T-helper 17 cell (primary cell): ENCODE results near the gene CNGB1. TPM values are rescaled to one million over a fixed set of nuclear protein-coding genes. Genes with fewer than 3 reads are reported as not detected.

Experiments used
- ATAC-seq: fragments of 150-1000 bp; cut with Tn5 transposase; 2 replicates; pipeline ENCODE4 v1.10.0; 2021; ENCODE audit warnings: mild to moderate bottlenecking, moderate library complexity
- DNase-seq, 3 donors: peaks; one replicate each; pipeline versions ENCODE4 v3.0.0 to v3.0.0-alpha.2; 2020 to 2021
- H3K9me3 ChIP-seq: one replicate; pipeline ENCODE4 v1.7.0; 2013; ENCODE audit warnings: low read length, mild to moderate bottlenecking; ENCODE audit not compliant: control insufficient read depth, poor library complexity, severe bottlenecking
- H3K27ac Mint-ChIP-seq: one replicate; pipeline ENCODE4 v1.8.0; 2022; ENCODE audit warnings: mild to moderate bottlenecking, moderate library complexity, mixed read lengths
- H3K27me3 Mint-ChIP-seq: one replicate; pipeline ENCODE4 v1.8.0; 2022; ENCODE audit warnings: mixed read lengths
- H3K36me3 Mint-ChIP-seq: one replicate; pipeline ENCODE4 v1.8.0; 2022; ENCODE audit warnings: low read depth, mixed read lengths
- H3K4me1 Mint-ChIP-seq: one replicate; pipeline ENCODE4 v1.8.0; 2022; ENCODE audit warnings: mild to moderate bottlenecking, mixed read lengths
- H3K4me3 Mint-ChIP-seq: one replicate; pipeline ENCODE4 v1.8.0; 2022; ENCODE audit warnings: mild to moderate bottlenecking, moderate library complexity, mixed read lengths
- total RNA-seq, 4 donors: library from RNA in 2 of 4; stranded (reverse) in 2 of 4; gene quantifications; one replicate each; pipeline ENCODE4 v1.2.3 and lab custom pipeline; 2022 to 2026

Gene CNGB1
- total RNA-seq, 2 donors from 2014 or later, result not detected

- Mint-ChIP-seq H3K4me3 (no peak overlapping the region), H3K36me3 (peaks cover 3% of the 10 kb centered on the region), H3K4me1 (peaks cover 14% of the 10 kb centered on the region), H3K27me3 (peaks cover 33% of the 10 kb centered on the region), H3K27ac (peak overlapping the region; percentile 92)
- no peak for ATAC-seq
- DNase-seq, result no peak
- H3K9me3 ChIP-seq, result no peaks in the 10 kb centered on the region
These were observed 76.4 kb downstream of the CNGB1 start for GRCh38 chr16:57894390-57895080.

GRCh38 chr16:57893559-57894389 lies 77.2 kb downstream of the CNGB1 start:
- Mint-ChIP-seq H3K27me3 (peaks cover 41% of the 10 kb centered on the region), H3K4me3 (no peak overlapping the region), H3K4me1 (peaks cover 14% of the 10 kb centered on the region), H3K27ac (peak overlapping the region; percentile 92), H3K36me3 (peaks cover 3% of the 10 kb centered on the region)
- no peak for ATAC-seq
- DNase-seq, result no peak
- no peaks in the 10 kb centered on the region for H3K9me3 ChIP-seq

- peaks cover 46% of the 10 kb centered on the region for H3K27me3 Mint-ChIP-seq
- ATAC-seq, result no peak
- H3K4me3 Mint-ChIP-seq, result no peak overlapping the region
- no peaks in the 10 kb centered on the region for H3K9me3 ChIP-seq
- no peak overlapping the region for H3K27ac Mint-ChIP-seq
- DNase-seq, result no peak
- H3K36me3 Mint-ChIP-seq, result peaks cover 3% of the 10 kb centered on the region
- H3K4me1 Mint-ChIP-seq, result peaks cover 14% of the 10 kb centered on the region
These were observed 77.7 kb downstream of the CNGB1 start for GRCh38 chr16:57893217-57893558.

- H3K27ac Mint-ChIP-seq, result no peak overlapping the region
- peaks cover 3% of the 10 kb centered on the region for H3K36me3 Mint-ChIP-seq
- no peak for ATAC-seq
- peaks cover 49% of the 10 kb centered on the region for H3K27me3 Mint-ChIP-seq
- DNase-seq, result no peak
- no peak overlapping the region for H3K4me3 Mint-ChIP-seq
- H3K4me1 Mint-ChIP-seq, result peaks cover 14% of the 10 kb centered on the region
- H3K9me3 ChIP-seq, result no peaks in the 10 kb centered on the region
These were observed 78.4 kb downstream of the CNGB1 start for GRCh38 chr16:57892447-57893096.

GRCh38 chr16:57892041-57892440 lies 78.9 kb downstream of the CNGB1 start:
- Mint-ChIP-seq H3K4me1 (peaks cover 14% of the 10 kb centered on the region), H3K36me3 (peaks cover 3% of the 10 kb centered on the region), H3K27me3 (peaks cover 53% of the 10 kb centered on the region), H3K4me3 (no peak overlapping the region), H3K27ac (no peak overlapping the region)
- H3K9me3 ChIP-seq, result no peaks in the 10 kb centered on the region
- DNase-seq, result no peak
- ATAC-seq, result no peak

GRCh38 chr16:57890752-57891111 lies 80.2 kb downstream of the CNGB1 start:
- no peak for ATAC-seq
- H3K4me3 Mint-ChIP-seq, result no peak overlapping the region
- no peak overlapping the region for H3K27ac Mint-ChIP-seq
- no peaks in the 10 kb centered on the region for H3K9me3 ChIP-seq
- peaks cover 3% of the 10 kb centered on the region for H3K36me3 Mint-ChIP-seq
- peaks cover 66% of the 10 kb centered on the region for H3K27me3 Mint-ChIP-seq
- no peak for DNase-seq
- H3K4me1 Mint-ChIP-seq, result peaks cover 14% of the 10 kb centered on the region

- DNase-seq, result no peak
- H3K36me3 Mint-ChIP-seq, result peaks cover 5% of the 10 kb centered on the region
- H3K4me1 Mint-ChIP-seq, result peaks cover 14% of the 10 kb centered on the region
These were observed 80.8 kb downstream of the CNGB1 start for GRCh38 chr16:57889960-57890751.

GRCh38 chr16:57889522-57889921 lies 81.4 kb downstream of the CNGB1 start:
- Mint-ChIP-seq H3K27ac (no peak overlapping the region), H3K27me3 (peaks cover 78% of the 10 kb centered on the region), H3K4me3 (no peak overlapping the region), H3K4me1 (peaks cover 10% of the 10 kb centered on the region), H3K36me3 (peaks cover 5% of the 10 kb centered on the region)
- H3K9me3 ChIP-seq, result no peaks in the 10 kb centered on the region
- no peak for DNase-seq
- no peak for ATAC-seq

More at GRCh38 chr16:57889960-57890751, 80.8 kb downstream of the CNGB1 start:
- no peak for ATAC-seq
- Mint-ChIP-seq H3K27ac (no peak overlapping the region), H3K27me3 (peaks cover 71% of the 10 kb centered on the region), H3K4me3 (no peak overlapping the region)
- no peaks in the 10 kb centered on the region for H3K9me3 ChIP-seq

- peaks cover 11% of the 10 kb centered on the region for H3K4me1 Mint-ChIP-seq
- H3K9me3 ChIP-seq, result no peaks in the 10 kb centered on the region
- ATAC-seq, result no peak
- H3K27ac Mint-ChIP-seq, result no peak overlapping the region
- H3K27me3 Mint-ChIP-seq, result peaks cover 81% of the 10 kb centered on the region
- H3K4me3 Mint-ChIP-seq, result no peak overlapping the region
- DNase-seq, result no peak
- peaks cover 5% of the 10 kb centered on the region for H3K36me3 Mint-ChIP-seq
These were observed 81.8 kb downstream of the CNGB1 start for GRCh38 chr16:57889111-57889510.

- no peak overlapping the region for H3K27ac Mint-ChIP-seq
- peaks cover 88% of the 10 kb centered on the region for H3K27me3 Mint-ChIP-seq
- ATAC-seq, result no peak
- H3K9me3 ChIP-seq, result no peaks in the 10 kb centered on the region
- H3K36me3 Mint-ChIP-seq, result peaks cover 5% of the 10 kb centered on the region
- H3K4me3 Mint-ChIP-seq, result no peak overlapping the region
- no peak for DNase-seq
- peaks cover 8% of the 10 kb centered on the region for H3K4me1 Mint-ChIP-seq
These were observed 82.8 kb downstream of the CNGB1 start for GRCh38 chr16:57888128-57888527.

GRCh38 chr16:57887711-57888110 lies 83.2 kb downstream of the CNGB1 start:
- H3K27ac Mint-ChIP-seq, result no peak overlapping the region

GRCh38 chr16:57886427-57886826 lies 84.5 kb downstream of the CNGB1 start:
- Mint-ChIP-seq H3K36me3 (peaks cover 2% of the 10 kb centered on the region), H3K27ac (no peak overlapping the region), H3K27me3 (peaks cover 87% of the 10 kb centered on the region), H3K4me3 (no peak overlapping the region), H3K4me1 (peaks cover 4% of the 10 kb centered on the region)
- ATAC-seq (no peak), DNase-seq (no peak)
- H3K9me3 ChIP-seq, result no peaks in the 10 kb centered on the region

More at GRCh38 chr16:57887711-57888110, 83.2 kb downstream of the CNGB1 start:
- peaks cover 88% of the 10 kb centered on the region for H3K27me3 Mint-ChIP-seq
- no peak overlapping the region for H3K4me3 Mint-ChIP-seq
- H3K36me3 Mint-ChIP-seq, result peaks cover 2% of the 10 kb centered on the region
- H3K9me3 ChIP-seq, result no peaks in the 10 kb centered on the region
- peaks cover 6% of the 10 kb centered on the region for H3K4me1 Mint-ChIP-seq
- no peak for ATAC-seq
- DNase-seq, result no peak

- H3K9me3 ChIP-seq, result no peaks in the 10 kb centered on the region
- ATAC-seq (no peak), DNase-seq (no peak)
- Mint-ChIP-seq H3K36me3 (peaks cover 2% of the 10 kb centered on the region), H3K27ac (no peak overlapping the region), H3K4me1 (peaks cover 4% of the 10 kb centered on the region), H3K4me3 (no peak overlapping the region), H3K27me3 (peaks cover 74% of the 10 kb centered on the region)
These were observed 86.2 kb downstream of the CNGB1 start for GRCh38 chr16:57884655-57885133.
